Natural killer cell (primary cell): ENCODE measurements around the gene CLASP1. TPM values are rescaled to one million over a fixed set of nuclear protein-coding genes. Genes with fewer than 3 reads are reported as not detected.

Experiments
- ATAC-seq, 3 donors: fragments of 150-1000 bp in 2 of 3; fragments of 200-7000 bp in 1 of 3; cut with Tn5 transposase; 1 replicate in 1 of 3; 2 replicates in 2 of 3; pipeline ENCODE4 v1.10.0; 2021; ENCODE audit warnings: mild to moderate bottlenecking in 2 of 3, moderate library complexity in 2 of 3
- DNase-seq, 2 donors: peaks; one replicate each; pipeline versions ENCODE4 v3.0.0 to v3.0.0-alpha.2; 2013 to 2021; ENCODE audit warnings: mixed read lengths in 1 of 2
- H3K27ac ChIP-seq: one replicate; pipeline ENCODE4 v1.5.1; 2013; ENCODE audit warnings: mild to moderate bottlenecking, low read length
- H3K27me3 ChIP-seq: one replicate; pipeline ENCODE4 v1.6.1; 2013; ENCODE audit warnings: low read length; ENCODE audit not compliant: control insufficient read depth, insufficient read depth
- H3K36me3 ChIP-seq: one replicate; pipeline ENCODE4 v1.6.1; 2013; ENCODE audit warnings: low read length; ENCODE audit not compliant: control insufficient read depth, insufficient read depth
- H3K4me1 ChIP-seq: one replicate; pipeline ENCODE4 v1.6.1; 2013; ENCODE audit warnings: low read length; ENCODE audit not compliant: control insufficient read depth, insufficient read depth
- H3K4me3 ChIP-seq: one replicate; pipeline ENCODE4 v1.5.1; 2013; ENCODE audit warnings: low read length
- H3K9me3 ChIP-seq: one replicate; pipeline ENCODE4 v1.6.1; 2013; ENCODE audit warnings: low read length; ENCODE audit not compliant: control insufficient read depth, insufficient read depth
- H3K27ac Mint-ChIP-seq, 2 donors: one replicate each; pipeline ENCODE4 v1.8.0; 2022; ENCODE audit warnings: mild to moderate bottlenecking in 2 of 2, mixed read lengths in 2 of 2, moderate library complexity in 1 of 2
- H3K27me3 Mint-ChIP-seq, 2 donors: one replicate each; pipeline ENCODE4 v1.8.0; 2022; ENCODE audit warnings: low read depth in 2 of 2, mixed read lengths in 2 of 2
- H3K36me3 Mint-ChIP-seq: one replicate; pipeline ENCODE4 v1.8.0; 2022; ENCODE audit warnings: mixed read lengths
- H3K4me1 Mint-ChIP-seq, 2 donors: one replicate each; pipeline ENCODE4 v1.8.0; 2022; ENCODE audit warnings: mixed read lengths in 2 of 2
- H3K4me3 Mint-ChIP-seq: one replicate; pipeline ENCODE4 v1.8.0; 2022; ENCODE audit warnings: mild to moderate bottlenecking, moderate library complexity, mixed read lengths
- H3K9me3 Mint-ChIP-seq, 2 donors: one replicate each; pipeline ENCODE4 v1.8.0; 2022; ENCODE audit warnings: mixed read lengths in 2 of 2
- CTCF ChIP-seq: fragments of 200-600 bp; IDR thresholded peaks from one replicate; pipeline ENCODE4 v1.8.0; 2022; ENCODE audit warnings: antibody characterized with exemption
- WGBS: methylation state at CpG from one replicate; pipeline ENCODE4 v1.1.7; 2013; ENCODE audit warnings: missing lambda C conversion rate; ENCODE audit not compliant: insufficient coverage; 5-methylcytosine and 5-hydroxymethylcytosine counted together
- intact Hi-C: fragments of 100-400 bp; cut with micrococcal nuclease; formaldehyde crosslinking; loops from one replicate; pipeline ENCODE4 v1.14.2; 2022
- total RNA-seq, 4 donors: library from RNA; stranded (reverse); fragments of 120-200 nt in 1 of 4; gene quantifications; one replicate each; pipeline versions ENCODE4 v1.2.3 to v1.2.4, GENCODE V29; 2013 to 2022

The CLASP1 gene
- total RNA-seq, 3 donors from 2014 or later (not counting 1 experiment from before 2014, with no cell fraction given): 125 to 142 (median 127) TPM

GRCh38 chr2:121326628-121327027 lies 322.6 kb downstream of the CLASP1 start:
- Histone ChIP-seq H3K27ac (no peak overlapping the region), H3K4me3 (no peak overlapping the region), H3K36me3 (no peaks in the 10 kb centered on the region), H3K27me3 (peaks cover 2% of the 10 kb centered on the region), H3K9me3 (no peaks in the 10 kb centered on the region), H3K4me1 (no peaks in the 10 kb centered on the region)
- 81% methylated on average over 8 of the region's 8 CpGs for WGBS
- Mint-ChIP-seq H3K36me3 (no peaks in the 10 kb centered on the region), H3K4me3 (no peak overlapping the region), H3K4me1 (peaks cover 0 to 4% of the 10 kb centered on the region in 2 donors), H3K27me3 (peaks cover 5 to 7% of the 10 kb centered on the region in 2 donors), H3K9me3 (no peaks in the 10 kb centered on the region), H3K27ac (no peak overlapping the region)
- no peak for TF ChIP-seq CTCF
- intact Hi-C loops: no loop called here
- no peak for ATAC-seq
- no peak for DNase-seq

GRCh38 chr2:121324601-121325000 lies 324.7 kb downstream of the CLASP1 start:
- no peaks in the 10 kb centered on the region for H3K9me3 Mint-ChIP-seq
- intact Hi-C loops: no loop called here
- no peak for TF ChIP-seq CTCF
- H3K4me3 Mint-ChIP-seq: no peak overlapping the region
- ATAC-seq: no peak
- no peaks in the 10 kb centered on the region for H3K36me3 Mint-ChIP-seq
- H3K4me1 Mint-ChIP-seq: peaks cover 0 to 4% of the 10 kb centered on the region in 2 donors
- H3K4me1 ChIP-seq: no peaks in the 10 kb centered on the region
- no peak overlapping the region for H3K4me3 ChIP-seq
- no peak for DNase-seq
- no peak overlapping the region for H3K27ac ChIP-seq
- no peaks in the 10 kb centered on the region for H3K9me3 ChIP-seq
- H3K27ac Mint-ChIP-seq: no peak overlapping the region
- H3K27me3 ChIP-seq: peaks cover 2% of the 10 kb centered on the region
- WGBS: 95% methylated on average over 7 of the region's 7 CpGs
- H3K36me3 ChIP-seq: no peaks in the 10 kb centered on the region
- H3K27me3 Mint-ChIP-seq: peaks cover 4 to 6% of the 10 kb centered on the region in 2 donors

DNA sequence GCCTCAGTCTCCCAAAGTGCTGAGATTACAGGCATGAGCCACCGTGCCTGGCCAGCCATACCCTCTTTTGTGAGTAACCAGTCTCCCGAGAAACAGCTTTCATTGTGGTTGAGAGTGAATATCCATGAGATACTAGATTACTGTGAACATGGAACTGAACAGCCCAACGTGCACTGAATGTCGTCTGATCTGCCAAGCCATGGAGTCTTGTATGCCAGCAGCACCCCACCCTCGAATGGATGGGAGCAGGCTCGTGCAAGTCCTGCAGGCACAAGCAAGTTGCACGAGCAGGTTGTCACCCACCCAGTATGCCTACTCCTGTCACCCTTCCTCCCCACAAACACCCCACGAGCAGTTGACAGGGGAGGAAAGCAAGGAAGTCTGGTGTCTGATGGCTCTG lies 327.8 kb downstream of the CLASP1 start:
- no peak for TF ChIP-seq CTCF
- H3K36me3 ChIP-seq: no peaks in the 10 kb centered on the region
- ATAC-seq (no peak), DNase-seq (no peak)
- Mint-ChIP-seq H3K4me3 (no peak overlapping the region), H3K4me1 (peaks cover 0 to 4% of the 10 kb centered on the region in 2 donors), H3K27ac (no peak overlapping the region), H3K9me3 (no peaks in the 10 kb centered on the region), H3K27me3 (peaks cover 0 to 2% of the 10 kb centered on the region in 2 donors), H3K36me3 (no peaks in the 10 kb centered on the region)
- no peaks in the 10 kb centered on the region for H3K4me1 ChIP-seq
- H3K4me3 ChIP-seq: no peak overlapping the region
- H3K9me3 ChIP-seq: no peaks in the 10 kb centered on the region
- no peak overlapping the region for H3K27ac ChIP-seq
- no peaks in the 10 kb centered on the region for H3K27me3 ChIP-seq
- 84% methylated on average over 8 of the region's 8 CpGs for WGBS
- intact Hi-C loops: no loop called here

- Mint-ChIP-seq H3K9me3 (no peaks in the 10 kb centered on the region), H3K4me3 (no peak overlapping the region), H3K27ac (no peak overlapping the region), H3K4me1 (no peaks in the 10 kb centered on the region), H3K27me3 (peaks cover 0 to 2% of the 10 kb centered on the region in 2 donors), H3K36me3 (no peaks in the 10 kb centered on the region)
- H3K27me3 ChIP-seq: no peaks in the 10 kb centered on the region
- H3K9me3 ChIP-seq: no peaks in the 10 kb centered on the region
- 84% methylated on average over 3 of the region's 3 CpGs for WGBS
- intact Hi-C loops: no loop called here
- H3K27ac ChIP-seq: no peak overlapping the region
- no peaks in the 10 kb centered on the region for H3K4me1 ChIP-seq
- ATAC-seq: no peak
- DNase-seq: no peak
- TF ChIP-seq CTCF: no peak
- H3K36me3 ChIP-seq: no peaks in the 10 kb centered on the region
- no peak overlapping the region for H3K4me3 ChIP-seq
Observed at GRCh38 chr2:121319941-121320340, 329.3 kb downstream of the CLASP1 start.
